Hepatocyte (in vitro differentiated cells): ENCODE results near the gene FOXG1.

Source experiments
- CTCF ChIP-seq: fragments of 200-600 bp; sonication (generic); IDR thresholded peaks from 2 replicates; pipeline ENCODE4 v1.5.1; 2016; ENCODE audit warnings: antibody characterized with exemption, mild to moderate bottlenecking; ENCODE audit not compliant: poor library complexity
- EZH2phosphoT487 ChIP-seq: fragments of 200-600 bp; sonication (generic); IDR thresholded peaks from one replicate; pipeline ENCODE4 v1.6.1; 2018; ENCODE audit warnings: antibody characterized with exemption, mild to moderate bottlenecking, low read depth, moderate library complexity; ENCODE audit not compliant: unreplicated experiment, severe bottlenecking

GRCh38 chr14:28770630-28771029 is 4.0 kb downstream of the FOXG1 start:
- TF ChIP-seq CTCF (no peak), EZH2phosphoT487 (no peak)
